SKM-1 treated with dmso at 0.1 percent for 144 hours (cell line): Measurements from ENCODE around the gene OR9I1.

Experiments used
- DNase-seq: peaks from one replicate; lab custom pipeline; 2025; ENCODE audit not compliant: unreplicated experiment; lab: John Stamatoyannopoulos, UW

Gene OR9I1

DNA sequence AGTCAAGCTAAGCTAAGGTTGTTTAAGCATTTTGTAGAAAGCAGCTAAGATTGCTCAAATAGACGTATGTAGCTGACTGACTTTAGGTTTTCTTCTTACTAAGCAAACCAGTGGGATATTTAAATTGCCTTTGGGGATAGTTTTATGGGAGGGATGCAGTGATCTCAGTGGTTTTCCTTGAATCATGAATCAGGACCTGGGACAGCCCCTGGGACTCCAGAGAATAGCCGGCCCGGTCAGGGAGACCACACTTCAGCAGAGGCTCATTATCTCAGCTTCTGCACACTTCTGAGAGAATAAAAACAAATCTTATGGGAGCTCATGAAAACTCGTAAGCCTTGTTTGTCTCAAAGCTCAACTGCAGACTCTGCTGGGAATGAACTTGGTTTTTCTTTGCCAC is at the start of gene OR9I1:
TSS of gene OR9I1 (minus strand) at position 62 of the 400 bp plus-strand sequence. CDS start 6,086 bp downstream, outside the sequence.
- no peak for DNase-seq

DNA sequence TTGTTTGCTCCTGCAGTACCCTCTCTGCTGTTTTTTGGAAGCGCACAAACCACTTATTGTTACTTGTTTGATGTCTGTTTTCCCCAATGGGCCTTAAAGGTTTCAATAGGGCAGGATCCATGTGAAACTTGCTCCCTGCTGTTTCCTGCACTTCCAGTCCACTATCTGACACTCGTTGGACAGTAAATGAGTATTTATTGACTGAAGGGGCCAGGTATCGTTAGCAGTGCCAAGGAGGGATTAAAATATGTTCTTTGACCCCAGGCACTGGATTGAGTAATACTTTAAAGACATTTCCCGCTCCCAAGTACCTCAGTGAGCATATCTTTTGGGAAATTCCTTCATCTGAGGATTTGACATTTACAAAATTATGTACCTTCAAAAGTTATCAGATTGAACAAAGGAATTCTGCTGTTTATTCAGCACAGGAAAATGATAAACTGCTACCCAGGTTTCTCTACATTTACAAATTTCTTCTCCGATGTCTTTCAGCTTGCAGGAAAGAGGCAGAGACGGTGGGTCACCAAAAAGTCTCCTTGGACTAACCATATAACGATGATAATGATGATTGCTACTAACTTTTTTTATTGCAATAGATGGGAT is 40.3 kb upstream of the OR9I1 start:
- no peak for DNase-seq

DNA sequence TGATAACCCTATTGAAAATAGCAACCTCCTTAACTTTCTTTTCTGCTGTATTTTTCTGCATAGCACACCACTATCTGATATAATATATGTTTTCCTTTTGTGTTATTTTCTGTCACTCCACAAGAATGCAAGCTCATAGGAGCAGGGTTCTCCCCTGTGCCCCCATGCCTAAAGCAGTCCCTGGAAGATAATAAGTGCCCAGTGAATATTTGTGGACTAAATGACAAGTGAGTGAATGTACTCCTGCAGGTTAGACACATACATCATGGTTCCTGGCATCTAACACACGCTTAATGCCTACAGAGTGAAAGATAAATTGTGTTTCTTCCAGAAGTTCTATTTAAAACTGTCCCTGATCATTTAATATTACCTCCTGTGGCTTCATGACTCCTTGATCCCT is 39.7 kb upstream of the OR9I1 start:
- DNase-seq, result no peak

DNA sequence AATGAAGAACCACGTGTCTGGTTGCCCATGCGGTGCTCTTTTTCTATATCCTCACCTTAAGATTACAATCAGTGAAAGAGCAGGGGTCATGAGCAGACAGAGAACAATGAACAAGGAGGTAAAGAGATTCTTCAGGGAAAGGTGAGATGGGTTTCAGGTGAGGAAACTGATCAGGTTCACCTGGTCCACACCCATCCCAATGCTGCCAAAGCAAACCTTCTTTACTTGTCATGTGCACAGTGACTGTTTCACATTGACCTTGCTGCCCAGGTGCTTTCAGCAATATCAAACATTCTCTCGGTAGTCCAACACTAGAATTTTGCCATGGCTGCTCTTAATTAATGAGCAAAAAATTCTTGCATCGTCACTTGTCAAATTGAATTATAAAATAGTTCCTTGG is 39.1 kb upstream of the OR9I1 start:
- DNase-seq, result no peak

- no peak for DNase-seq
Measured at GRCh38 chr11:58152781-58153180, 27.5 kb upstream of the OR9I1 start.

- DNase-seq, result no peak
Measured at GRCh38 chr11:58142761-58143160, 17.4 kb upstream of the OR9I1 start.

- DNase-seq, result no peak
Measured at GRCh38 chr11:58135171-58135570, 9.8 kb upstream of the OR9I1 start.

DNA sequence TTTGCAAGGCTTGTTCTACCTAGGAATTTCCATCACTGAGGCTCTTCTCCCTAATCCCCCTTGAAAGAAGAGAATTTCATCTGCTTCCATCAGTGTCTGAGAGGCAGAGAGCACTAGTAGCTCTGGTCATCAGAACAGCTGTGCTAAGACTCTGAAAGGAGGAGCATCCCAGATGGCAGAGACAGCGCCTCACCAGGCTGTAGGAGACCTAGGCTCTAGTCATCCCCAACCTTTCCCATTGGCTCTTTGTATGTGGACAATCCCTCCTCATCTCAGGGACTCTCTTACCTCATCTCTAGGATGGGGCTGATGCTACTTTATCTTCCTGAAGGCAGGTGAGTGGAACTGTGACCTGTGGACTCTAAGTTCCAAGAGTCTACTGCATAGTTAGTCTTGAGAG is 8.8 kb upstream of the OR9I1 start:
- no peak for DNase-seq

DNA sequence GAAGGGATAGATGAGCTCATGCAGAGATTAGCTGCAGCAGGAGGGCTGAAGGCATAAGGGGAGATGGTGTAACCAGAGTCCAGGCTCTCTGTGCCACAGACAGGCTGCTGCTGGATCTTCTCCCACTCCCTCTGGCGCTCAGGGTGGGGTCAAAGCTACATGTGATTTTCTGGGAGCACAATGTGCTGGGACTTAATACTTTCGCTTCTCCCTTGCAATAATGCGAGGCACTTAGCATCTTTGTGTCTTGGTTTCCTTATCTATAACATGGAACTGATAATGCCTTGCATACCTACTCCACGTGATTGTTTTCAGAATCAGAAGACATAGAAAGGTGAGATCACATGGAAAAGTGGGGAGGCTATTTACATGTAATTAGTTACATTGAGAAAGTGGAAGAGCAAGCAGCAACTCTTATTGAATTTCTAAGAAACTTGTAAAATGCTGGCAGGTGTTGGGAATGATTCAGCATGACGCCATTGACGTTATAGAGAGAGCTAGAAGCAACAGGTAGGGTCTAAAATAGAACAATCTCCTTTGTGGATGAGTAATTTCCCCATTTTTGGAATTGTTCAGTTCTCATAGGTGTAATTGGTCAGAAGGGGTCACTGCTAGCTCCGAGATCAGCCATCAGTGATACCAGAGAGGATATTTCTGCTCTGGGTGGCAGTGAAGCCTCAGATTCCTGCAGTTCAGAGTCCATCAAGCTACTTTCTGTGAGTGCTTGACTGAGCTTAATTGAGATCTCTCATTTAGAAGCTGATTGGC is 8.2 kb upstream of the OR9I1 start:
- no peak for DNase-seq

DNA sequence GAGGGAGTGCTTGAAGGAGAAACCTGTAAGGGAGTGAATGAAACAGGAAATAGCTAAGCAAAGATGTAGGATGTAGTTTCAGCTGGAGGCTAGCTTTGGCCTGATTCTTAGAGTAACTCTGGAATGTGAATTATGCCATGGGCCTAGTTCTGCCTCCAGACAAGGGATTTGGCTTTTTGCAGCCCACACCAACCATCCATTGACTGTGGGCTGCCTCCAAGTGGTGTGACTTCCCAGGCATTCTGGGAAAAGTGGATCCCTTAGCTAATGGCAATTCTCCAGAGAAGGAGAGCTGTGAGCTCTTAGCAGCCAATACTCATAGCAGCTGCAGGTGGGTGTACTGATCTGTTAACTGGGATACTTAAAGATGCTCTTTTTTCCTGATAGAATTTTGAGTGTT is 2.0 kb upstream of the OR9I1 start:
- DNase-seq, result no peak

- DNase-seq, result no peak
Measured at GRCh38 chr11:58121096-58121495, 4.2 kb downstream of the OR9I1 start.

- no peak for DNase-seq
Measured at GRCh38 chr11:58097437-58097836, 27.9 kb downstream of the OR9I1 start.

GRCh38 chr11:58086528-58086927 is 38.8 kb downstream of the OR9I1 start:
- DNase-seq, result no peak

DNA sequence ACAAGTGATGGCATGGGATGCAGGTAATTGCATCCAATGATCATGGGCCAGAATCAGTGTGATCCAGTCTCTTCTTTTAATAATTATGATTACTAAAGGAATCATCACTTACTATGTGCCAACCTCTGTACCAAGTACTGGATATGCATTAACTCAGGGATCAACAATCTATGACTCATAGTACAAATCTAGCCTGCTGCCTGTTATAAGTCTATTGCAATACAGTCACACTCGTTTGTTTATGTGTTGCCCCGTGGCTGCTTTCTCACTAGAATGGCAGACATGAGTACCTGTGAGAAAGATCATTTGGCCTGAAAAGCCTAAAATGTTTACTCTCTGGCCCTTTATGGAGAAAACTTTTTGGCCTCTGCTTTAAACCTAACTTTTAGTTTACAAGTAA is 49.5 kb downstream of the OR9I1 start:
- no peak for DNase-seq

- no peak for DNase-seq
Measured at GRCh38 chr11:58070585-58070984, 54.7 kb downstream of the OR9I1 start.

- no peak for DNase-seq
Measured at GRCh38 chr11:58068655-58069054, 56.7 kb downstream of the OR9I1 start.

DNA sequence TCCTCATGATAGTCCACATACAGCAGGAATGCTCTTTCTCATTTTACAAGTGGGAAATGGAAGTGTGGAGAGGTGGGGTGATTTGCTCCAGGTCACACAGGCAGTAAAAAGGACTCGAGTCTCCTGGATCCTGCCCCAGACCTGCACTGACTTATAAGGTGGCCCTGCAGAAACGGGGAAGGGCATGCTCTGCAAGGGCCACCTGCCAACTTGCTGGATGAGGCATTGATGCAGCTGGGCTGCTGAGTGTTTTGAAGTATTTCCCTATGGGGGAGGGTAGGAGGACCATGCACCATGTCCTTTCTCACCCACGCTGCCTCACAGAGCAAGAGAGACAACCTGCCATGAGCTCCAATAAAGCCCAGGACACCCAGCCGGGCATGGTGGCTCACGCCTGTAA is 57.6 kb downstream of the OR9I1 start:
- no peak for DNase-seq
